Right lobe of liver (tissue), 6 donors: Measurements from ENCODE around the gene TANGO2. TPM values are rescaled to one million over a fixed set of nuclear protein-coding genes. Genes with fewer than 3 reads are reported as not detected.

Experiments used
- ATAC-seq, 4 donors: fragments of 200-7000 bp; cut with Tn5 transposase; one replicate each; pipeline ENCODE4 v1.9.1; 2020; ENCODE audit warnings: mild to moderate bottlenecking in 4 of 4, moderate library complexity in 4 of 4
- DNase-seq, 3 donors: peaks; one replicate each; pipeline ENCODE4 v3.0.0-alpha.2; 2020
- H3K27ac ChIP-seq, 3 donors: fragments of 200-600 bp; one replicate each; pipeline ENCODE4 v1.8.0; 2022
- H3K27me3 ChIP-seq, 2 donors: fragments of 200-600 bp; one replicate each; pipeline ENCODE4 v1.8.0; 2022
- H3K36me3 ChIP-seq, 4 donors: fragments of 200-600 bp; sonication (generic) in 1 of 4; one replicate each; pipeline versions ENCODE4 v1.5.1 to v1.8.0; 2017 to 2022; ENCODE audit warnings: control low read depth in 1 of 4
- H3K4me1 ChIP-seq, 4 donors: fragments of 200-600 bp; sonication (generic) in 1 of 4; one replicate each; pipeline versions ENCODE4 v1.5.1 to v1.8.0; 2017 to 2022; ENCODE audit warnings: control low read depth in 1 of 4
- H3K4me3 ChIP-seq, 3 donors: fragments of 200-600 bp; one replicate each; pipeline ENCODE4 v1.8.0; 2022
- H3K9me3 ChIP-seq, 4 donors: fragments of 200-600 bp; sonication (generic) in 1 of 4; one replicate each; pipeline versions ENCODE4 v1.5.1 to v1.8.0; 2017 to 2022; ENCODE audit warnings: control low read depth in 1 of 4
- CTCF ChIP-seq, 4 donors: fragments of 200-600 bp in 3 of 4; fragments of 450-650 bp in 1 of 4; IDR thresholded peaks; one replicate each; pipeline versions ENCODE4 v1.5.1 to v1.8.0; 2016 to 2022; ENCODE audit warnings: antibody characterized with exemption in 4 of 4, mild to moderate bottlenecking in 2 of 4
- POLR2A ChIP-seq: fragments of 450-650 bp; IDR thresholded peaks from one replicate; pipeline ENCODE4 v1.6.1; 2017; ENCODE audit warnings: antibody characterized with exemption, mild to moderate bottlenecking
- WGBS: methylation state at CpG from one replicate; pipeline ENCODE4 v1.1.6; 2018; ENCODE audit warnings: low coverage, low lambda C conversion rate; ENCODE audit not compliant: insufficient coverage; ENCODE audit errors: missing lambda C conversion rate; 5-methylcytosine and 5-hydroxymethylcytosine counted together
- intact Hi-C, 2 donors: fragments of 100-400 bp; cut with DNase I; formaldehyde crosslinking; loops; one replicate each; pipeline versions ENCODE4 v1.11.2 to v1.14.1; 2022
- total RNA-seq, 6 experiments: library from RNA; depleted of rRNA in 2 of 6; stranded (reverse); fragments of >200 nt in 2 of 6; fragmentation: NEBNext Ultra II Directional in 3 of 6; extraction: Animal tissue kit (Norgen Biotek cat#: 25700) in 3 of 6; gene quantifications; one replicate each; pipeline versions ENCODE4 v1.1.0 to v1.2.4, GENCODE V29; 2016 to 2023
- donor health status: DM: no; HTN: yes; CAD: no.
- donor health status: DM: no; HTN: no; CAD: no.
- donor health status: DM: no; HTN: no; CAD: no.
- donor health status: DM: no; HTN: yes; CAD: no.
- donor health status: DM: no; HTN: yes; CAD: no.

Gene TANGO2
- total RNA-seq, 6 experiments from 2014 or later: 11.0 to 27.0 (median 15.5) TPM

- peak overlapping the region in 1 of 3 donors; percentile 10 for H3K27ac ChIP-seq
- H3K4me3 ChIP-seq: no peak overlapping the region
- intact Hi-C loops: no loop called here
These were observed 35.8 kb upstream of the TANGO2 start for GRCh38 chr22:19984851-19985811.

GRCh38 chr22:19986011-19986409 is 34.9 kb upstream of the TANGO2 start:
- Histone ChIP-seq H3K36me3 (no peaks in the 10 kb centered on the region), H3K27me3 (no peaks in the 10 kb centered on the region), H3K4me1 (peaks cover 0 to 10% (median 4%) of the 10 kb centered on the region in 4 donors), H3K27ac (no peak overlapping the region), H3K4me3 (peak overlapping the region; percentile 60 to 82 (median 69)), H3K9me3 (no peaks in the 10 kb centered on the region)
- ATAC-seq (no peak), DNase-seq (peak in 2 of 3 donors; percentile 12 to 37)
- TF ChIP-seq POLR2A (no peak), CTCF (IDR thresholded peaks at IDR 0.05) (no peak)
- no CpG with 5 or more reads among the region's 2 CpGs for WGBS
- intact Hi-C loops: no loop called here

More at GRCh38 chr22:19984851-19985811, 35.8 kb upstream of the TANGO2 start:
- DNase-seq (peak in 2 of 3 donors; percentile 15 to 40), ATAC-seq (no peak)
- WGBS: 72% methylated on average over 4 of the region's 11 CpGs
- no peaks in the 10 kb centered on the region for H3K9me3 ChIP-seq
- no peaks in the 10 kb centered on the region for H3K27me3 ChIP-seq
- TF ChIP-seq CTCF (IDR thresholded peaks at IDR 0.05) (no peak), POLR2A (no peak)
- no peaks in the 10 kb centered on the region for H3K36me3 ChIP-seq
- peaks cover 0 to 10% (median 4%) of the 10 kb centered on the region in 4 donors for H3K4me1 ChIP-seq

- intact Hi-C loops: no loop called here
- peak overlapping the region; percentile 21 to 70 (median 44) for H3K27ac ChIP-seq
- H3K4me3 ChIP-seq: peak overlapping the region; percentile 60 to 82 (median 69)
- no peaks in the 10 kb centered on the region for H3K27me3 ChIP-seq
- ATAC-seq (peak; percentile 82 to 96 (median 88)), DNase-seq (peak; percentile 82 to 86 (median 82))
- no peaks in the 10 kb centered on the region for H3K36me3 ChIP-seq
- 41% methylated on average over 6 of the region's 76 CpGs for WGBS
- H3K9me3 ChIP-seq: no peaks in the 10 kb centered on the region
- TF ChIP-seq CTCF (IDR thresholded peaks at IDR 0.05): no peak
- peak; percentile 88 for TF ChIP-seq POLR2A
- peaks cover 0 to 10% (median 4%) of the 10 kb centered on the region in 4 donors for H3K4me1 ChIP-seq
These were observed 34.2 kb upstream of the TANGO2 start for GRCh38 chr22:19986410-19987341.
